WTC11 (cell line): ENCODE measurements around the gene MARCHF4.

ENCODE experiments used
- ARID4B ChIP-seq: sonication (generic); formaldehyde crosslinking; IDR thresholded peaks from 2 replicates; pipeline ENCODE4 v1.8.0; 2023; ENCODE audit warnings: missing genetic modification reagents, mild to moderate bottlenecking, borderline replicate concordance
- ATF2 ChIP-seq: sonication (generic); formaldehyde crosslinking; IDR thresholded peaks from 2 replicates; pipeline ENCODE4 v1.8.1; 2022; ENCODE audit warnings: low read depth, missing genetic modification reagents, borderline replicate concordance
- CBFB ChIP-seq: sonication (generic); formaldehyde crosslinking; IDR thresholded peaks from 2 replicates; pipeline ENCODE4 v1.8.1; 2022; ENCODE audit warnings: mild to moderate bottlenecking, low read depth, missing genetic modification reagents
- CTCF ChIP-seq: fragments of 200-600 bp; IDR thresholded peaks from 2 replicates; pipeline ENCODE4 v1.8.0; 2022; ENCODE audit warnings: antibody characterized with exemption
- ESRRA ChIP-seq: sonication (generic); formaldehyde crosslinking; IDR thresholded peaks from 2 replicates; pipeline ENCODE4 v1.8.1; 2022; ENCODE audit warnings: mild to moderate bottlenecking, missing genetic modification reagents, borderline replicate concordance
- KAT7 ChIP-seq: sonication (generic); formaldehyde crosslinking; IDR thresholded peaks from 2 replicates; pipeline ENCODE4 v1.8.1; 2023; ENCODE audit warnings: missing genetic modification reagents, mild to moderate bottlenecking, borderline replicate concordance
- NFE2L1 ChIP-seq: sonication (generic); formaldehyde crosslinking; IDR thresholded peaks from 2 replicates; pipeline ENCODE4 v1.8.1; 2023; ENCODE audit warnings: missing genetic modification reagents
- NR2C2 ChIP-seq: sonication (generic); formaldehyde crosslinking; IDR thresholded peaks from 2 replicates; pipeline ENCODE4 v1.8.0; 2022; ENCODE audit warnings: mild to moderate bottlenecking, missing genetic modification reagents
- PRDM15 ChIP-seq: sonication (generic); formaldehyde crosslinking; IDR thresholded peaks from 2 replicates; pipeline ENCODE4 v1.8.0; 2022; ENCODE audit warnings: missing genetic modification reagents
- SP1 ChIP-seq: sonication (generic); formaldehyde crosslinking; conservative IDR thresholded peaks from 2 replicates; pipeline ENCODE4 v1.8.1; 2022; ENCODE audit warnings: missing genetic modification reagents
- TCF7 ChIP-seq: sonication (generic); formaldehyde crosslinking; IDR thresholded peaks from 2 replicates; pipeline ENCODE4 v1.8.0; 2022; ENCODE audit warnings: mild to moderate bottlenecking, low read depth, missing genetic modification reagents, moderate library complexity
- USF2 ChIP-seq: sonication (generic); formaldehyde crosslinking; IDR thresholded peaks from 2 replicates; pipeline ENCODE4 v1.8.1; 2023; ENCODE audit warnings: mild to moderate bottlenecking, missing genetic modification reagents, moderate library complexity
- ZNF121 ChIP-seq: sonication (generic); formaldehyde crosslinking; IDR thresholded peaks from 2 replicates; pipeline ENCODE4 v1.8.0; 2023; ENCODE audit warnings: missing genetic modification reagents
- ZNF317 ChIP-seq: sonication (generic); formaldehyde crosslinking; IDR thresholded peaks from 2 replicates; pipeline ENCODE4 v1.8.1; 2023; ENCODE audit warnings: low read depth, mild to moderate bottlenecking, moderate library complexity, missing genetic modification reagents, borderline replicate concordance

GRCh38 chr2:216406826-216407225 lies 34.5 kb upstream of the MARCHF4 start:
- no peak for TF ChIP-seq TCF7
- TF ChIP-seq CTCF, result no peak
- no peak for TF ChIP-seq ATF2
- TF ChIP-seq NFE2L1, result no peak
- TF ChIP-seq USF2 (CRISPR knock-in tag), result no peak
- no peak for TF ChIP-seq ZNF317 (CRISPR knock-in tag)
- no peak for TF ChIP-seq KAT7
- no peak for TF ChIP-seq CBFB (CRISPR knock-in tag)
- TF ChIP-seq ARID4B (CRISPR knock-in tag), result no peak
- TF ChIP-seq NR2C2 (CRISPR knock-in tag), result no peak
- TF ChIP-seq ESRRA (CRISPR knock-in tag), result no peak
- TF ChIP-seq ZNF121 (CRISPR knock-in tag), result no peak
- no peak for TF ChIP-seq PRDM15
- TF ChIP-seq SP1 (CRISPR knock-in tag), result no peak
